ENCODE data around the gene KCTD18.

Gene KCTD18

GRCh38 chr2:200483729-200484198 is 26.1 kb downstream of the KCTD18 start:
- no peak for DNase-seq

GRCh38 chr2:200482194-200482593 is 27.7 kb downstream of the KCTD18 start:
- DNase-seq, result no peak

- DNase-seq, result no peak
Measured at GRCh38 chr2:200479692-200480265, 30.1 kb downstream of the KCTD18 start.

GRCh38 chr2:200477667-200478131 is 32.2 kb downstream of the KCTD18 start:
- DNase-seq, result no peak

GRCh38 chr2:200476836-200477235 is 33.0 kb downstream of the KCTD18 start:
- DNase-seq, result peak; percentile 14

GRCh38 chr2:200475795-200476194 is 34.1 kb downstream of the KCTD18 start:
- DNase-seq, result no peak

GRCh38 chr2:200472853-200473464 is 36.9 kb downstream of the KCTD18 start:
- no peak for DNase-seq

GRCh38 chr2:200471928-200472645 is 37.8 kb downstream of the KCTD18 start:
- no peak for DNase-seq

GRCh38 chr2:200471324-200471848 is 38.5 kb downstream of the KCTD18 start:
- DNase-seq, result peak; percentile 22

- DNase-seq, result no peak
Measured at GRCh38 chr2:200470230-200470629, 39.6 kb downstream of the KCTD18 start.

- DNase-seq, result no peak
Measured at GRCh38 chr2:200469708-200470211, 40.1 kb downstream of the KCTD18 start.

GRCh38 chr2:200467806-200468681 is 41.8 kb downstream of the KCTD18 start:
- no peak for DNase-seq

- DNase-seq, result no peak
Measured at GRCh38 chr2:200466425-200467418, 43.1 kb downstream of the KCTD18 start.

GRCh38 chr2:200463452-200463851 is 46.4 kb downstream of the KCTD18 start:
- no peak for DNase-seq

- no peak for DNase-seq
Measured at GRCh38 chr2:200461846-200462710, 47.8 kb downstream of the KCTD18 start.

- DNase-seq, result no peak
Measured at GRCh38 chr2:200459101-200459500, 50.8 kb downstream of the KCTD18 start.

GRCh38 chr2:200456567-200456966 is 53.3 kb downstream of the KCTD18 start:
- DNase-seq, result no peak

GRCh38 chr2:200455958-200456421 is 53.9 kb downstream of the KCTD18 start:
- no peak for DNase-seq

- DNase-seq, result no peak
Measured at GRCh38 chr2:200454927-200455801, 54.7 kb downstream of the KCTD18 start.

Measured in NCI-H1092 treated with DMSO at 0.1 percent for 48 hours (cell line).